NCI-H82 (cell line): ENCODE data around the gene RC3H1.
"Not testable (repeated sequence)": the region's sequence is repeated elsewhere in the genome, so short reads cannot be mapped to it uniquely, and the experiment has no call there.

Source experiments
- DNase-seq: peaks from one replicate; lab custom pipeline; 2025; lab: John Stamatoyannopoulos, UW

The RC3H1 gene

GRCh38 chr1:174021591-174022079 is 522 bp downstream of the RC3H1 start:
- peak; percentile 86 for DNase-seq

DNA sequence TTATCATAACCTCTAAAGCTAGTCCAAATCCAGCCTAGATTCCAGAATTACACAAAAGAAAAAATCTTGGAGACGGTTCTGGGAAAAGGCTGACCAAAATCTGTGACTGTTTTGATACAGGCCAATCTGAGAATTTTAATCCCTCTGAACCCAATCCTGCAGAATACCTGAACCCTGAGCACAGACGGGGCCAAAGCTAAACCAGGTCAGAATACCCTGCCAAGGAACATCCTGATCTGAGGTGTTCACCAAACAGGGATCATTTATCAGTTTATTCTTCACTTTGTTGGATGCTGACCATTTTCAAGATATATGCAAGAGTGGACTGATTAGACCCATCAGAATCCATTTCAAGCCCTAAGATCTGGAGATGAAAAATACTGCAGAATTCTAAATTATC is 3.6 kb downstream of the RC3H1 start:
- DNase-seq: peak; percentile 32

- DNase-seq: peak; percentile 38
Observed at GRCh38 chr1:174017231-174017970, 4.8 kb downstream of the RC3H1 start.

DNA sequence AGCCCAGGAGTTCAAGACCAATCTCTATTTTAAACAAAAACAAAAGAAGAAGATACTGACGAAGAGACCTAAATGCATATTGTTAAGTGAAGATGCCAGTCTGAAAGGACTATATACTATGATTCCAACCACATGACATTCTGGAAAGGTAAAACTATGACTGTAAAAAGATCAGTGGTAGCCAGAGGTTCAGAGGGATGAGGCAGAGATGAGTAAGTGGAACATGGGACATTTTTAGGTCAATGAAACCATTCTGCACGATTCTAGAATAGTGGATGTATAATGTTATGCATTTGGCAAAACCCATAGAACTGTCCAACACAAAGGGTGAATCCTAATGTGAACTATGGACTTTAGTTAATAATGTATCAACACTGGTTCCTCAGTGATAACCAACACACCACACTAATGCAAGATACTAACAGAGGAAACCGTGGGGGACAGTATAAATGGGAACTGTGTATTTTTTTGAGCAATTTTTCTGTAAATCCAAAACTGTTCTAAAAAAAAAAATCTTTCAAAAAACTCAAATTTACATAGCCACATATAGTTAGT is 8.2 kb downstream of the RC3H1 start:
- DNase-seq: no peak

DNA sequence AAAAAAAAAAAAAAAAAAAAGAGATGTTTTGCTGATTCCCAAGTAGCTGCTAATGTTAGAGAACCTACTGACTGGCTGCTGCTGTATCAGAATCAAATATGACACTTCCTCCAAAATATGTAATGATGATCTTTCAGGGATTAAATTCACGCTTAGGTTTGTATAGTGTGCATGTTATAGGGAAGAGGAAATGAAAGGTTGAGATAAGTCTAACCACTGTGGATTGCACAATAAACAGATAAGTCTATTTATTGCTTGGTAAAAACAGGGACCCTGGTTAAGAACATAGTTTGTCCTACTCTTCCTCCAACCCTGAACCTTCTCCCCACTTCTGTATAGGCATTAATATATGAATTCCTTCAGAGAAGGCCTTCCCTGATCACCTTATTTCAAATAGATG is 13.2 kb downstream of the RC3H1 start:
- DNase-seq: no peak

DNA sequence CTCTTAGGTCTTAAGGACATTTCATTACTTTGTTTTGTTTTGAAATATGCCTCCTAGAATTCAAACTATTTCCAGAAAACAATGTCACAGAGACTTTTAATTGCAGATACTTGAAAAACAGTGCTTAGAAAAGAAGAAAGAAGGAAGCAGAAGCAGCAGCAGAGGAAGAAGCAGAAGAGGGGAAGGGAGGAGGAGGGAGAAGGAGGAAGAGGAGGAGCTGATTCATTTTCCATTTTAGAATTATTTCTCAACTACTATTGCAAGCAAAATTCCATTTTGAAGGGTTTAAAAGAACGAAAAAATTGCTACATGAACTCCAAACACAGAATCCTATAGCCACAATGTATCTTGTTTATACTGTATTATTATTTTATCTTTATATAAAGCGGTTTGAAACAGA is 13.9 kb downstream of the RC3H1 start:
- no peak for DNase-seq

DNA sequence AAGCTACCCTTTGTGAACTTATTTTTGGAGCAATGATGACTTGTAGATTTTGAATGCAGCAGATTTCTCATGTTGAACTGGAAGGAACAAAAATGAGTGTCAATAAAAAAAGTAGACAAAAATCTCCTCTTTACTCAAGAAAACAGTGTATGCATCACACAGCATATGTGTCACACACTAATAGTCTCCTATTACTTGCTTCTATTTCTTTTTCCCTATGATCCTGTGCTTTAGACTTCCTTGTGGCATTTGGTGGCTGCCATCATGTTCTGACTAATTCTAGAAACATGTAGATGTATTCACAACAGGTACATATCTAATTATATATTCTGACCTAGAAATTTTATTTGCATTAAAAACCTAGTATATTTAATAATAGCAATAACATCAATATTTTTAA is 14.3 kb downstream of the RC3H1 start:
- no peak for DNase-seq

DNA sequence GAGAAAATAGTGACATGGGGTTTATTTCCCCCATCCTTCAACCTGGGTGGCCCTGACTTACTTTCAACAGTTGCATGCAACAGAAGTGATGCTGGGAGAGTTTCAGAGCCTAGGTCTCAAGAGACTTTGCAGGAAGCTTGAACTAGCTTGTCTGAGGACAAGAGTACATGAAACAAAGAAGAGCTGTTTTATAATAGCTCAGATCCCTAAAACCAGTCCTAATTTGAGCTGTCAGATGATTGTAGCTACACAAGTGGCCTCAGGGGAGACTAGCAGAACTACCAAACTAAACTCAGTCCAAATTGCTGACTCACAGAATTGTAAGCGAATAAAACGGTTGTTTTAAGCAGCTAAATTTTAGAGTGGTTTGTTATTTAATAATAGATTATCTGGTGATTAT is 17.1 kb downstream of the RC3H1 start:
- DNase-seq: no peak

DNA sequence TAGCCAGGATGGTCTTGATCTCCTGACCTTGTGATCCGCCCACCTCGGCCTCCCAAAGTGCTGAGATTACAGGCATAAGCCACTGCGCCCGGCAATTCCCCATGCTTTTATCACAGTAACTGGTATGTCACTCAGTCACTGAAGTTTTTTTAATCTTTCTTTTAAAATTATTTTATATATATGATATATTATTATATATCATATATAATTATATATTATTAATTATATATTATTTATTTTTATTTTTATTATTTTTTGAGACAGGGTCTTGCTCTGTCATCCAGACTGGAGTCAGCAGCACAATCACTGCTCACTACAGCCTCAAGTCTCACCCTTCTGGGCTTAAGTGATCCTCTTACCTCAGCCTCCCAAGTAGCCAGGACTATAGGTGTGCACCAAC is 18.3 kb downstream of the RC3H1 start:
- no peak for DNase-seq

GRCh38 chr1:174001573-174001972 is 20.6 kb downstream of the RC3H1 start:
- DNase-seq: no peak

DNA sequence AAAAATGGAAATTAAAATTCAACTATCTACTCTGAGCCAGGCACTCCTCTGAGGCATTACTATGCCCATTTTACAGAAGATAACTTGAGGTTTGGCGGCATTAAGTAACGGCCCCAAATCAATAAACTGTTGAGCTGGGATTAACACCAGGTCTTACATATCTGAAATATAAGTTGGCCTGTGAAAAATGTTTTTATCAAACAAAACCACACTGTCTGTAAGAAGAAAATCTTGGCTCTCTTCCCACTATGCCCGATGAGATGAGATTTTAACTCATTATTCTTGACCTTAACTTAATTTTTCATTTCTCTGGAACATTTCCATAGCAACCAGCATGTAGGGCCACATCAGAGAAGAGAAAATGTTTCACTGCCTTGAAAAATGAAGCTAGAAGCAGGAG is 21.8 kb downstream of the RC3H1 start:
- DNase-seq: no peak

DNA sequence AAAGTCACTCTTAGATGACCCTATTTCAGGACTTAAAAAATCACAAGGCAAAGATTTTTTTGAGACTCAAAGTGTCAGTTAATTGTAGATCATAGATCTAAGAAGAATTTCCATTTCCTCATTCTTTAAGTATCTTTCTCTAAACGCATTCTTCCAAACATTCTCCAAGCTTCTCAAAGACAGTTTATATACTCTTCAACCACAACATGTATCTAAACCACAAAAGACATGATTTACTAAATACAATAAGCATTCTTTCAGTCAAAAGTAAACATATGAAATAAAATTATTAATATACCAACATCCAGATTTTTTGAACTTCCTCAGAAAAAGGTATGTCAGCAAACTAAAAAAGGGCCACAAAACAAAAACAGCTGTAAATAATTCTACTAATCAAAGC is 24.4 kb downstream of the RC3H1 start:
- no peak for DNase-seq

DNA sequence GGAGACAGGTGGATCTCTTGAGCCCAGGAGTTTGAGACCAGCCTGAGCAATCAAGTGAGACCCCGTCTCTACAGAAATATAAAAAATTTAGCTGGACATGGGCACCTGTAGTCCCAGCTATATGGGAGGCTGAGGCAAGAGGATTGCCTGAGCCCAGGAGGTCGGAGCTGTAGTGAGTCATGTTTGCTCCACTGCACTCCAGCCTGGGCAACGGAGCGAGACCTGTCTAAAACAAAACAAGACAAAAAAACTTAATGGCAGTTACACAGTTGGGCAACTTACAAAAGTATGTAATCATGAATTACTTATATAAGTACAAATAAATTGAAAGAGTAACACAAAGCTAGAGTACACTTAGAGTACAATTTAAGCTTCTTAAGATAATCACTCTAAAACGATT is 25.2 kb downstream of the RC3H1 start:
- DNase-seq: no peak

- DNase-seq: no peak
Observed at GRCh38 chr1:173995475-173995874, 26.7 kb downstream of the RC3H1 start.

GRCh38 chr1:173993948-173994347 is 28.2 kb downstream of the RC3H1 start:
- DNase-seq: not testable (repeated sequence)

DNA sequence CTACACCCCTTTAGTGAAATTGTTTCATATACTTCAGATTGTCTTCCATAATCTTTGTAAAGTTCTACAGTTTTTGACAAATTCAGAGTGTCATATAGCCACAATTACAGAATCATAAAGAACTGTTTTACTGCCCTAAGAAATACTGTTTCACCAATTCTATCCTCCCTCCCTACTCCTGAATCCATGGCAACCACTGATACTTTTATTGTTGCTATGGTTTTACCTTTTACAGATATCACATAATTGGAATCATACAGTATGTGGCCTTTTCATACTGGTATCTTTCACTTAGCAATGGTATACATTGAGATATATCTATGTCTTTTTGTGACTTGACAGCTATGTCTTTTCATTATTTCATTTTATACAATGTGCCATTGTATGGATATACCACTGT is 34.1 kb downstream of the RC3H1 start:
- DNase-seq: no peak

GRCh38 chr1:173986951-173987350 is 35.2 kb downstream of the RC3H1 start:
- no peak for DNase-seq

- DNase-seq: no peak
Observed at GRCh38 chr1:173970252-173970651, 51.9 kb downstream of the RC3H1 start.

GRCh38 chr1:173965896-173966295 is 56.3 kb downstream of the RC3H1 start:
- not testable (repeated sequence) for DNase-seq

GRCh38 chr1:173963477-173963876 is 58.7 kb downstream of the RC3H1 start:
- no peak for DNase-seq

DNA sequence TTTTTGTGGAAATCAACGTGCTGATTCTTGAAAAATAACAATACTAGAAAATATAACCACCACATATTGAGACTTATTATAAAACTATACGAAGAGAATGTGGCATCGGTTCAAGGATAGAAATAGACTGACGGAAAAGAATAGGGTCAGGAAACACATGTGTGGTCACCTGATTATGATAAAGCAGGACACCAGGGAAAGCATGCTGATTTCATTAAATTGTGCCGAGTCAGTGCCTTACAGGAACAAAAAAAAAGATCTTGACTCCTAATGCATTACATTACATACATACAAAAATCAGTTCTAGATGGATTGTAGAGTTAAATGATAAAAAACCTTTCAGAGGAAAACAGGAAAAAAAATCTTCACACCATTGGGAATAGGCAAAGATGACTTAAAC is 61.5 kb downstream of the RC3H1 start:
- DNase-seq: no peak

DNA sequence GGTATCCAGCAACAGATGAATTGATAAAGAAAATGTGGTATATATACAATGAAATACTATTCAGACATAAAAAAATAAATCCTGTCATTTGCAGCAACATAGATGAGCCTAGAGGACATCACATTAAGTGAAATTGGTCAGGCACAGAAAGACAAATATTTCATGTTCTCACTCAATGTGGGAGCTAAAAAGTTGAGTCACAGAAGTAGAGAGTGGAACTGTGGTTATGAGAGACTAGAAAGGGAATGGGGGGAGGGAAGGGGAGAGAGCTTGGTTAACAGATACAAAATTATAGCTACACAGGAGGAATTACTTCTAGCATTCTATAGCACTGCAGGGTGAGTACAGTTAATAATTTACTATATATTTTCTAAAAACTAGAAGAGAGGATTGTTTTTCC is 68.0 kb downstream of the RC3H1 start:
- DNase-seq: no peak

DNA sequence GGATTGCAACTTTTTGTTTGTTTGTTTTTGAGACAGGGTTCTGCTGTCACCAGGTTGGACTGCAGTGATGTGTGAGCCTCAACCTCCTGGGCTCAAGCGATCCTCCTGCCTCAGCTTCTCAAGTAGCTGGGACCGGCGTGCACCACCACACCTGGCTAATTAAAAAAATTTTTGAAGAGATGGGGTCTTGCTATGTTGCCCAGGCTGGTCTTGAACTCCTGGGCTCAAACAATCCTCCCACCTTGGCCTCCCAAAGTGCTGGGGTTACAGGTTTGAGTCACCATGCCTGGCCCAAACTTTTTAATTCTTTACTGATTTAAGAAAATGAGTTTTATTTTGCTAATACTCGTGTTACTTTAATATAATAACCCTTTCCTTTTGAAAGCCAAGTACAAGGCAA is 73.6 kb downstream of the RC3H1 start:
- DNase-seq: no peak

DNA sequence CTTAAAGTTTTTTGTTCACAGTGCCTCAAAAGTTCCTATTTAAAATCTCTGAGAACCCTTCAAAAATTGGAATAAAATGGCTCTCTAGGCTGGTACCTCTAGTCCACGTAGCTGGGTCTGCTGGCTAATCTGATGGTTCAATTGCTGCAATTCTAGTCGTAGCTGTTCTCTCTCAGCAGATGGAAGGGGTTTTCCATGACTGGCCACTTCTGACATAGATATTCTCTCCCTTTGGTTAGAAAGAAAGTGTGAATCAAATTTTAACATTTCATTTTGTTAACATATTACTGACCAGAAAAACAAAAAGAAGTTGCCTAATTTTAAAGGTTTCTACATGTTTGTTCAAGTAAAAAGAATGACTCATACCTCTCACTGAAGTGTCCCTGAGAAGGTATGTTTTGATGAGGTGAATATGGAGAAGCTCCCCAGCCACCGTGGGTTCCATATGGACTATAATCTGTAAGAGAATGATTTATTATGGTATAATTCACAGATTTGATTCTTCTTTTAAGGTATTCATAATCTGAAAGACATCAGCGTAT is 75.7 kb downstream of the RC3H1 start:
- DNase-seq: no peak
